SIG-M5 (cell line): ENCODE data around the gene N4BP3.
"Not testable (repeated sequence)": the region's sequence is repeated elsewhere in the genome, so short reads cannot be mapped to it uniquely, and the experiment has no call there.

Experiments used
- DNase-seq: peaks from one replicate; lab custom pipeline; 2025; lab: John Stamatoyannopoulos, UW

N4BP3 gene

DNA sequence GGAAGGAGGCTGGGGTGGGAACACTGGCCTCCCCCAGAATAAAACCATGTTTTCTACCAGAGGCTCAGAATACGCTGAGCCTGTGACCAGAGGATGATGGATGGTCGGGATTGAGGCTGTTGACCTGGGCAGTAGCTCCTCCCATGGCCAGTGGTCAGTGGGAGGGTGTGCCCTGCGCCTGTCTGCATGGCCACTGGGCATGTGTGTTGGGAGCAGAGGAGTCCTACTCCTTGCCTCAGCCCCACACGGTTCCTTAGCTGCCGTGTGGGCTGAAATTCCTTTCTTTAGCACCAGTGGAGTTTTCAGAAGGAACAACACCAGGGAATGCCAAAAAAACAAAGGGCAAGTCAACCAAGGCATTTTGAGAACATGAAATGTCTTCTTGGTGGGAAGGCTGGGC is 9.0 kb downstream of the N4BP3 start:
- no peak for DNase-seq

- DNase-seq, result no peak
Measured at GRCh38 chr5:178123094-178123965, 10.0 kb downstream of the N4BP3 start.

DNA sequence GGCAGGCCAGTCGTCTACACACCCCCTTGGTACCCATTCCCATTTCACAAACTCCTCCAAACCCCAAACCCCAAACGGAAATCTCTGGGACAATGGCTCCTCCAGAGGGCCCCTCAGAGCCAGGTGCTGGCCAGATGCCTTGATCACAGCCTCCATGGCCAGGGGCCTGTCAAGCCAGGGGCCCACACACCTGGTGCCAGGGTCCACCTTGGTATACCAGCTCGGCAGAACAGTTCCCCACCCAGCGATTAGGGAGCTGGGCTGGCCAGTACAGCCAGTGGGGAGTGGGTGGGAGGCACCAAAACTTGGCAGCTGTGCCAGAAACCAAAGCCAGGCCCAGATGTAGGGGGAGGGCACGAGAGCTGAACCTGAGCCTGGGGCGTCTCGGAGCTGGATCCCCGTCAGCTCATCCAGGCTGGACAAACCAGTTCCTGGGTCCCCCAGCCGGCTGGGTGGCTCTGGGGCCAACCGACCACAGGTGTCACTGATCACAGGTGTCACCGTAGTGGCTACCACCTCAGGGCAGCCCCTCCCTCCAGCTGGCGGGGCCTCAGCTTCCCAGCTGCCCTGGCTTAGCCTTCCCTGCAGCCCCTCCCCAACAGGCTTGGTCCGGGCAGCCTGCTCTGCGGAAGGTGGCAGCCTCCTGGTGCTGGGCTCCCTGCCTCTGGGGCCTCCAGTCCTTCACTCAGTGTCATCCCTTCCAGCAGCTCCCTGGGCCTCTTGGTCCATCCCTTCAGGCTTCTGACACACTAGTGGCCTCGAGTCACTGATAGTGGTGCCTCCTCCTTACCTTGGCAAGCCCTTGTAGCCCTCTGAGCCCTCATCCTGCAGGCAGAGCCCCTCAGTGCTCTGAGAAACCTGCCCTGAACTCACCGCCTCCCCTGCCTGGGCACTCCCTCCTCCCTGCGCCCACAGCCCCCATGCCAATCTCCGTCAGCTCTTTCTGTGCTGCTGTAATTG is 10.9 kb downstream of the N4BP3 start:
- DNase-seq, result no peak

GRCh38 chr5:178125253-178125906 is 12.0 kb downstream of the N4BP3 start:
- DNase-seq, result no peak

- DNase-seq, result no peak
Measured at GRCh38 chr5:178126556-178126955, 13.2 kb downstream of the N4BP3 start.

- not testable (repeated sequence) for DNase-seq
Measured at GRCh38 chr5:178127300-178128009, 14.1 kb downstream of the N4BP3 start.

DNA sequence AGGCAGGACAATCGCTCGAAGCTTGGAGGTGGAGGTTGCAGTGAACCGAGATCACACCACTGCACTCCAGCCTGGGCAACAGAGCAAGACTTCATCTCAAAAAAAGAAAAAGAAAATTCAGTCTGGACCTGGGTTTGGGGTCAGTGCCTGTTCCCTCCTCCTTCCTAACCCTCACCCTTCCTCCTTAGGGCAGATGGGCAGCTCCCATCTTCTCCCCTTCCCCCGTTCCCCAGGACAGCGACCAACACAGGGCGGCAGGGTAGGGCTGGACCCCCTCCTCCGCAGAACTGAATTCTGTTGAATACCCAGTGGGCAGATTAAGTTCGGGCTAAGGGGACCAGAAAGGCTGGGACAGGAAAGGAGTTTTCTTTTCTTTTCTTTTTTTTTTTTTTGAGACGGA is 16.0 kb downstream of the N4BP3 start:
- no peak for DNase-seq

DNA sequence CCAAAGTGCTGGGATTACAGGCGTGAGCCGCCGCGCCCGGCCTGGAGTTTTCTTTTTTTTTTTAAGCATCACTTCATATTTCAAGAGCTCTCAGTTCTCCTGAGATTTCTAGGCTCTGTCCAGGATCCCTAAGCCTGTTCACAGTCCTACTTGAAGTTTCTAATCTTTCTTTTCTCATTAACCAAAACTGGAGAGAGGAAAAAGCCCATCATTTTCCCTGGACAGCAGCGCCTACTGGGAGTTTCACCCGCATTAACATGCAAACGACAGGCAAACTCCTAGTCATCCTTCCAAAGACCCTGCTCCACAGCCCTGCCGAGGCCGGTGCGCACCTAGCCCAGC is 16.9 kb downstream of the N4BP3 start:
- not testable (repeated sequence) for DNase-seq

DNA sequence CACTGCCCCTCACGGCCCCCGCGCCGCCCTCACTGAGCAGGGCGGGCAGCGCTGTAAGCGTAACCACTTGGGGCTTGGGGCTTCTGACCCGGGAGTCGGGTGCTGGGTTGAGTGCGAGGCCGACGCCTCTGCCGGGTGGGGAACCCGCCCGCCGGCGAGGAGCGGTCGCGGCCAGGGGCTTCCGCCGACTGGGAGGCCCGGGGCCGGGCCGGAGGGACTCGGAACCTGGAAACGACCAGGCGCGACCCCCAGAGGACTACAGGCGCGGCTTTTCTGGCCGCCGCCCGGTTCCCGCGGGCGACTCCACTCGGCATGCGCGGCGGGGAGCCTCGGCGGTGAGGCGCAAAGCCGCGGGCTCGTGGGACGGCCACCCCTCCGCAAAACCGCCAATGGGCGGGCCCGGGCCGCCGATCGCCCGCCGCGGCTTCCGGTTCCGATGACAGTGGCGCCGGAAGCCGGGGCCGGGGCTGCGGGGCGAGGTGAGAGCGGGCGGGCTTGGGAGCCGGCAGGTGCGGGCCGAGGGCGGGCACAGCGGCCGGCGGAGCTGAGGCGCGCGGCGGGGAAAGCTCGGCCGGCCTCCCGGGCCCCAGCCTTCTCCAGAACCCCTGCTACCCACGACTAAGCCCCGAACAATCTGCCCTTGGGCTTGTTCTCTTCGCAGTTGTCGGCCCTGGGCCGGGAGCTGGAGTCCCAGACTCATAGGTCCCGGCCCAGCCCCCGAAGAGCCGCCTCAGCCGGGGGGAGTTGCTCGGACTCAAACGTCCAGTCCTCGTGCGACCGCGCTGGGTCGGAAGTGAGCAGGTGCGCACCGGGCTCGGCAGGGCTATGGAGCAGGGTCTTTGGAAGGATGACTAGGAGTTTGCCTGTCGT is 17.5 kb downstream of the N4BP3 start, which contains the start of gene RMND5B:
Gene RMND5B (plus strand): TSS at position 439 of the 870 bp plus-strand sequence. CDS start 7,106 bp downstream, outside the sequence.
- DNase-seq, result peak; percentile 14

- DNase-seq, result no peak
Measured at GRCh38 chr5:178131446-178131996, 18.2 kb downstream of the N4BP3 start.

DNA sequence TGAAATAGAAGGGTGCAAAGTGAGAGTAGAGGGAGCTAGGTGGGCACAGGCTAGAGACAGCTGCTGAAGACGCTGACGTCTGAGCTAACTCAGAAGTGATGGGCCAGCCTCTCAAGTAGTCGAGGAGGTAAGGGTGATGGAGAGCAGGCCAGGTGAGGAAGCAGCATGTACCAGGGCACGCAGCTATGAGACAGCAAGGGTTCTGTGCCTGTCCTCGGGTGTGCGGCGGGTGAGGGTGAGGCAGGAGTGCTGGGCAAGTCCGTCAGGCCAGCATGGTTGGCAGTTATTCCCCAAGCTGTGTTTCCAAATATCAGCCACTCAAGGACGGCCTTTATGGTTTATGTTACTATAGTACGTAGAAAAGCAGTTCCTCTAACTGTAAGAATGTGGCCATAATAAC is 23.7 kb downstream of the N4BP3 start:
- no peak for DNase-seq

DNA sequence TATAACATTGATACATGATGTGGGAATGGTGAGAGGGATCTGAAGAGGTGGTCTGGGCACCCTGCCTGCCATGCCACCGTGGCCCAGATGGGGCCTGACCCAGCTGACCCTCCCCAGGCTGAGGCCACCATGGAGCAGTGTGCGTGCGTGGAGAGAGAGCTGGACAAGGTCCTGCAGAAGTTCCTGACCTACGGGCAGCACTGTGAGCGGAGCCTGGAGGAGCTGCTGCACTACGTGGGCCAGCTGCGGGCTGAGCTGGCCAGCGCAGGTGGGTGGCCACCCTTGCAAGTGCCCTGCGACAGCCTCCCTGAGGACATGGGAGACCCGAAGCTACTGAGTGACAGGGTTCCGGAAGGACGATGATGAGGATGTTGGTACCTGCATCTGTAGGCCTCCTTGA is 24.7 kb downstream of the N4BP3 start:
- no peak for DNase-seq

DNA sequence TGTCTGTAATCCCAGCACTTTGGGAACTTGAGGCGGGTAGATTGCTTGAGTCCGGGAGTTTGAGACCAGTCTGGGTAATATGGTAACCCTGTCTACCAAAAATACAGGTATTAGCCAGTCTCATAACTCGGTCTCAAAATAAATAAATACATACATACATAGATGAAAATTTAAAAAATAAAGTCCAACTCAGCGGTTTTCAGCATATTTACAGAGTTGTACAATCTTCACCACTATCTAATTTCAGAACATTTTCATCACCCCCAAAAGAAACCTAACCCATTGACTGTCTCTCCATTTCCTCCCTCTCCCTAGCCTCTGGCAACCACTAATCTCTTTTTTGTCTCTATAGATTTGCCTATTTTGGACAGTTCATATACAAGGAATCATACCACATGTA is 28.2 kb downstream of the N4BP3 start:
- no peak for DNase-seq

GRCh38 chr5:178142642-178143041 is 29.3 kb downstream of the N4BP3 start:
- no peak for DNase-seq

GRCh38 chr5:178143246-178143645 is 29.9 kb downstream of the N4BP3 start:
- no peak for DNase-seq

DNA sequence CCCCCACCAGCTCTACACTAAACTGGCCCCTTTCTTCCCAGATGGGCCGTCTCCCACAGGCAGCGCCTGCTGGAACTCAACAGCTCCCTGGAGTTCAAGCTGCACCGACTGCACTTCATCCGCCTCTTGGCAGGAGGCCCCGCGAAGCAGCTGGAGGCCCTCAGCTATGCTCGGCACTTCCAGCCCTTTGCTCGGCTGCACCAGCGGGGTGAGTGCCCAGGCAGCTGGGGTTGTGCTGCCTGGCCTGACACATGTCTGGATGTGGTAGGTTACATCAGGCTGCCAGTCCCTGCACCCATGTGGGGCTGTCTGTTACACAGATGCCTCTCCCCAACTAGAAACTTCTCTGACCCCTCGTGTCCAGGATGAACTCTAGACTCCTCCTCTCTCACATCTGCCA is 30.6 kb downstream of the N4BP3 start:
- no peak for DNase-seq

- no peak for DNase-seq
Measured at GRCh38 chr5:178145965-178146820, 32.9 kb downstream of the N4BP3 start.

DNA sequence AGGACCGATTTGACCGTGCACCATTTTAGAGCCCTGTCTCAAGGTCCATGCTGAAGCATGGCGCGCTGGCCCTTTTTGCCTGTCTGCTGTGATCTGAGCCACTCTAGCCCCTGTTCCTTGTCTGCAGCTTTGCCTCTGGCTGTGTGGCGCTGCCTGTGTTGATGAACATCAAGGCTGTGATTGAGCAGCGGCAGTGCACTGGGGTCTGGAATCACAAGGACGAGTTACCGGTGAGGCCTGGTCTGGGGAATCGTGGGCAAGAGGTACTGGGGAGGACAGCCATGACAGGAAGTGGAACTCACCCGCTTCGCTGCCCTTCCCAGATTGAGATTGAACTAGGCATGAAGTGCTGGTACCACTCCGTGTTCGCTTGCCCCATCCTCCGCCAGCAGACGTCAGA is 34.1 kb downstream of the N4BP3 start:
- no peak for DNase-seq

DNA sequence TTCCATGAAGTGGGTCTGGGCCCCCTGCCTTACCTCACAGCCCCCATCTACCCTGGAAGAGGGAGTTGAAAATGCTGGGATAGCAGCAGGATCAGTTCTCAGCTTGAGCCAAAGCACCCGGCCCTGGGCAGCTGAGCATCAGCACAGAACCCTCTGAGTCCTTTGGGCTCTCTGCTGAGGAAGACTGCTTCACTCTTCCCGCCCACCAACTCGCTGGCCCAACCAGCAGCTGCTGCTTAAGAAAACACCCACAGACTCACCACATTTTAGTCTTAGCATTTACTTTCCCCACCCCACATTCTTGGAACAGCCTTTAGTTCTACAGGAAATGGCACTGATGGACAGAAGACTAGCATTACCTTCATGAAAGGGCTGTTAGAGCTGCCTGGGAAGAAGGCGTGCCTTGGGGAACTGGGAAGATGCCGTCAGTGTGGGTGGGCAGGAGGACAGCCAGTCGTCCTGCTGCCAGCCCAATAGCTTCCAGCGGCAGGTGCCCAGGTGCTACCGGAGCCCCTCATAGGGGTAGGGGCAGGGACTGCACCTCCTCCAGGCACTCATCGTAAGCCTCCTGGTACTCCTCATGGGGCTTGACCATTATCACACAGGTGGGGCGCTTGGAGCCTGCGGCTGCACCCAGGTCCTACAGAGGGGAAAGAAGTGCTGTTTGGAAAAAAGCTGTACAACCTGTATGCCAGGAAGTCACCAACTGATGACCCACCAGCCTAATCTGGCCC is 36.0 kb downstream of the N4BP3 start:
- DNase-seq, result no peak
